Neural progenitor cell (in vitro differentiated cells): ENCODE data around the gene TGFBR2. TPM values are rescaled to one million over a fixed set of nuclear protein-coding genes. Genes with fewer than 3 reads are reported as not detected.
A peak's percentile ranks its signal among the peaks of the same experiment; 100 is the strongest.

Experiments
- DNase-seq: peaks from one replicate; pipeline ENCODE4 v3.0.0-alpha.2; 2016; ENCODE audit warnings: low spot score
- H2AFZ ChIP-seq: fragments of 200-600 bp; sonication (generic); replicated peaks from 2 replicates; pipeline ENCODE4 v1.6.1; 2016; ENCODE audit warnings: antibody characterized with exemption
- H3F3A ChIP-seq: fragments of 200-600 bp; sonication (generic); 2 replicates; pipeline ENCODE4 v1.6.1; 2016; ENCODE audit warnings: antibody characterized with exemption, low read depth
- H3K27ac ChIP-seq: fragments of 200-600 bp; sonication (generic); 2 replicates; pipeline ENCODE4 v1.5.1; 2016; ENCODE audit warnings: mild to moderate bottlenecking
- H3K27me3 ChIP-seq: fragments of 200-600 bp; sonication (generic); 2 replicates; pipeline ENCODE4 v1.6.1; 2016; ENCODE audit warnings: mild to moderate bottlenecking, moderate library complexity
- H3K36me3 ChIP-seq: fragments of 200-600 bp; sonication (generic); 2 replicates; pipeline ENCODE4 v1.5.1; 2016
- H3K4me1 ChIP-seq: fragments of 200-600 bp; sonication (generic); 2 replicates; pipeline ENCODE4 v1.6.1; 2016; ENCODE audit warnings: mixed run types
- H3K4me2 ChIP-seq: fragments of 200-600 bp; sonication (generic); 2 replicates; pipeline ENCODE4 v1.6.1; 2016
- H3K4me3 ChIP-seq: fragments of 200-600 bp; sonication (generic); 2 replicates; pipeline ENCODE4 v1.5.1; 2016
- H3K79me2 ChIP-seq: fragments of 200-600 bp; sonication (generic); 2 replicates; pipeline ENCODE4 v1.6.1; 2016; ENCODE audit warnings: low read depth
- H3K9ac ChIP-seq: fragments of 200-600 bp; sonication (generic); 2 replicates; pipeline ENCODE4 v1.6.1; 2016
- H3K9me3 ChIP-seq: fragments of 200-600 bp; sonication (generic); 2 replicates; pipeline ENCODE4 v1.5.1; 2016; ENCODE audit warnings: low read depth
- H4K20me1 ChIP-seq: fragments of 200-600 bp; sonication (generic); 2 replicates; pipeline ENCODE4 v1.6.1; 2016; ENCODE audit warnings: low read depth
- H3K27ac Mint-ChIP-seq: 3 replicates; pipeline ENCODE4 v1.8.0; 2021; ENCODE audit warnings: mixed read lengths
- H3K27me3 Mint-ChIP-seq: 2 replicates; pipeline ENCODE4 v1.8.0; 2022; ENCODE audit warnings: low read depth, mild to moderate bottlenecking, inconsistent platforms, moderate library complexity, mixed read lengths; ENCODE audit not compliant: insufficient read depth
- H3K36me3 Mint-ChIP-seq: 3 replicates; pipeline ENCODE4 v1.8.0; 2021; ENCODE audit warnings: mixed read lengths
- H3K4me1 Mint-ChIP-seq: 3 replicates; pipeline ENCODE4 v1.8.0; 2021; ENCODE audit warnings: mixed read lengths
- H3K4me3 Mint-ChIP-seq: 3 replicates; pipeline ENCODE4 v1.8.0; 2021; ENCODE audit warnings: mild to moderate bottlenecking, moderate library complexity, mixed read lengths
- H3K9me3 Mint-ChIP-seq: 3 replicates; pipeline ENCODE4 v1.8.0; 2020; ENCODE audit warnings: mixed read lengths
- EZH2 ChIP-seq: fragments of 200-600 bp; sonication (generic); IDR thresholded peaks from 2 replicates; pipeline ENCODE4 v1.6.1; 2017; ENCODE audit warnings: antibody characterized with exemption, mild to moderate bottlenecking, moderate library complexity
- EZH2phosphoT487 ChIP-seq: fragments of 200-600 bp; sonication (generic); IDR thresholded peaks from 2 replicates; pipeline ENCODE4 v1.6.1; 2017; ENCODE audit warnings: antibody characterized with exemption
- total RNA-seq: library from RNA; depleted of rRNA; stranded (reverse); fragments of >200 nt; gene quantifications from 2 replicates; pipeline ENCODE4 v1.2.3, GENCODE V29; 2015; ENCODE audit warnings: low replicate concordance
- TF ChIP-seq, protein P1 (sequence below): fragments of 200-600 bp; sonication (generic); IDR thresholded peaks from 2 replicates; pipeline ENCODE4 v1.5.1; 2017; ENCODE audit warnings: antibody characterized with exemption, mild to moderate bottlenecking

TGFBR2 gene
- total RNA-seq, result 5.8 and 7.3 TPM in 2 replicates

DNA sequence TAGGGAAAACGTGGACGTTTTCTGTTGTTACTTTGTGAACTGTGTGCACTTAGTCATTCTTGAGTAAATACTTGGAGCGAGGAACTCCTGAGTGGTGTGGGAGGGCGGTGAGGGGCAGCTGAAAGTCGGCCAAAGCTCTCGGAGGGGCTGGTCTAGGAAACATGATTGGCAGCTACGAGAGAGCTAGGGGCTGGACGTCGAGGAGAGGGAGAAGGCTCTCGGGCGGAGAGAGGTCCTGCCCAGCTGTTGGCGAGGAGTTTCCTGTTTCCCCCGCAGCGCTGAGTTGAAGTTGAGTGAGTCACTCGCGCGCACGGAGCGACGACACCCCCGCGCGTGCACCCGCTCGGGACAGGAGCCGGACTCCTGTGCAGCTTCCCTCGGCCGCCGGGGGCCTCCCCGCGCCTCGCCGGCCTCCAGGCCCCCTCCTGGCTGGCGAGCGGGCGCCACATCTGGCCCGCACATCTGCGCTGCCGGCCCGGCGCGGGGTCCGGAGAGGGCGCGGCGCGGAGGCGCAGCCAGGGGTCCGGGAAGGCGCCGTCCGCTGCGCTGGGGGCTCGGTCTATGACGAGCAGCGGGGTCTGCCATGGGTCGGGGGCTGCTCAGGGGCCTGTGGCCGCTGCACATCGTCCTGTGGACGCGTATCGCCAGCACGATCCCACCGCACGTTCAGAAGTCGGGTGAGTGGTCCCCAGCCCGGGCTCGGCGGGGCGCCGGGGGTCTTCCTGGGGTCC, at the start of gene TGFBR2:
TSS of gene TGFBR2 (plus strand) at position 301 of the 731 bp plus-strand sequence. CDS start at position 584, 283 bp downstream.
- peaks cover 3% of the 10 kb centered on the region for H3K27me3 Mint-ChIP-seq

DNA sequence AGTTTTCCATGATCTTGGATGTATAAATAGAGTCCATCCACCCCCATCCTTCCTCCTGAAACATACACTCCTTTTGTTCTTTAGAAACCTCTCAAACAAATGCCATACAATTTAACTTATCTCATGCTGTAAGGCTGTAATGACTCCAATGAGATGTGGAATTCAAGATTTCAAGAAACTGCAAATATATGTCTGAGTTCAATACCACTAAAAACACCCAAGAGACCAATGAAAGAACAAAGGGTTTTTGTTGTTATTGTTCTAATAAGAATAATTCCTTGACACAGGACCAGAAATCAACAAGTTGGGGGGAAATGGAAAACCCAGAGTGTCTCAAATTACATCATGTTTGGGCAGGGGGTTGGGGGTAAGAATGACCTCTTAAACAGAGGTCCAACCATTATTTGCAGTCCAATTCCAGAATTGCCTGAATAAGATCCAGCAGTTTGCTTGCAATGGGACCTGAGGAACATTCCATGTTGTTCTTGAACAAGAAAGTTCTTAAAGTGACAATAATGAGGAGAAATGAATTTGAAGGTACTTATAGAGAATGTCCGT, 48.6 kb upstream of the TGFBR2 start:
- Histone ChIP-seq H3K4me2 (no peak overlapping the region), H3K4me1 (peaks cover 6% of the 10 kb centered on the region), H3K36me3 (no peaks in the 10 kb centered on the region), H3K79me2 (no peaks in the 10 kb centered on the region), H3K9ac (no peak overlapping the region), H3K9me3 (no peaks in the 10 kb centered on the region), H3K4me3 (no peak overlapping the region), H3K27ac (no peak overlapping the region), H2AFZ (no peak overlapping the region), H4K20me1 (no peaks in the 10 kb centered on the region), H3K27me3 (no peaks in the 10 kb centered on the region), H3F3A (no peaks in the 10 kb centered on the region)
- Mint-ChIP-seq H3K4me1 (peaks cover 5% of the 10 kb centered on the region), H3K4me3 (no peak overlapping the region), H3K9me3 (no peaks in the 10 kb centered on the region), H3K36me3 (no peaks in the 10 kb centered on the region), H3K27me3 (no peaks in the 10 kb centered on the region), H3K27ac (no peak overlapping the region)
- TF ChIP-seq EZH2phosphoT487 (no peak), EZH2 (no peak)
- TF ChIP-seq, protein P1, sequence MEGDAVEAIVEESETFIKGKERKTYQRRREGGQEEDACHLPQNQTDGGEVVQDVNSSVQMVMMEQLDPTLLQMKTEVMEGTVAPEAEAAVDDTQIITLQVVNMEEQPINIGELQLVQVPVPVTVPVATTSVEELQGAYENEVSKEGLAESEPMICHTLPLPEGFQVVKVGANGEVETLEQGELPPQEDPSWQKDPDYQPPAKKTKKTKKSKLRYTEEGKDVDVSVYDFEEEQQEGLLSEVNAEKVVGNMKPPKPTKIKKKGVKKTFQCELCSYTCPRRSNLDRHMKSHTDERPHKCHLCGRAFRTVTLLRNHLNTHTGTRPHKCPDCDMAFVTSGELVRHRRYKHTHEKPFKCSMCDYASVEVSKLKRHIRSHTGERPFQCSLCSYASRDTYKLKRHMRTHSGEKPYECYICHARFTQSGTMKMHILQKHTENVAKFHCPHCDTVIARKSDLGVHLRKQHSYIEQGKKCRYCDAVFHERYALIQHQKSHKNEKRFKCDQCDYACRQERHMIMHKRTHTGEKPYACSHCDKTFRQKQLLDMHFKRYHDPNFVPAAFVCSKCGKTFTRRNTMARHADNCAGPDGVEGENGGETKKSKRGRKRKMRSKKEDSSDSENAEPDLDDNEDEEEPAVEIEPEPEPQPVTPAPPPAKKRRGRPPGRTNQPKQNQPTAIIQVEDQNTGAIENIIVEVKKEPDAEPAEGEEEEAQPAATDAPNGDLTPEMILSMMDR, result no peak
- DNase-seq, result no peak

More for the DNA sequence above, at the start of gene TGFBR2:
- H3F3A ChIP-seq, result peaks cover 2% of the 10 kb centered on the region
- peaks cover 16% of the 10 kb centered on the region for H3K27me3 ChIP-seq
- Mint-ChIP-seq H3K4me1 (peaks cover 12% of the 10 kb centered on the region), H3K4me3 (peak within 1 kb of the TSS; percentile 96), H3K9me3 (no peaks in the 10 kb centered on the region), H3K27ac (peak within 1 kb of the TSS; percentile 93), H3K36me3 (peaks cover 2% of the 10 kb centered on the region)
- H3K36me3 ChIP-seq, result no peaks in the 10 kb centered on the region
- H3K9ac ChIP-seq, result peak within 1 kb of the TSS; percentile 16
- TF ChIP-seq EZH2phosphoT487 (no peak), EZH2 (no peak)
- TF ChIP-seq, protein P1, result peak; percentile 29
- DNase-seq, result peak; percentile 79
- peaks cover 4% of the 10 kb centered on the region for H3K4me1 ChIP-seq
- peak within 1 kb of the TSS; percentile 92 for H3K4me2 ChIP-seq
- H3K4me3 ChIP-seq, result peak within 1 kb of the TSS; percentile 78
- H4K20me1 ChIP-seq, result no peaks in the 10 kb centered on the region
- H3K27ac ChIP-seq, result no peak within 1 kb of the TSS
- peak within 1 kb of the TSS; percentile 89 for H2AFZ ChIP-seq
- no peaks in the 10 kb centered on the region for H3K9me3 ChIP-seq
- peaks cover 46% of the 10 kb centered on the region for H3K79me2 ChIP-seq

DNA sequence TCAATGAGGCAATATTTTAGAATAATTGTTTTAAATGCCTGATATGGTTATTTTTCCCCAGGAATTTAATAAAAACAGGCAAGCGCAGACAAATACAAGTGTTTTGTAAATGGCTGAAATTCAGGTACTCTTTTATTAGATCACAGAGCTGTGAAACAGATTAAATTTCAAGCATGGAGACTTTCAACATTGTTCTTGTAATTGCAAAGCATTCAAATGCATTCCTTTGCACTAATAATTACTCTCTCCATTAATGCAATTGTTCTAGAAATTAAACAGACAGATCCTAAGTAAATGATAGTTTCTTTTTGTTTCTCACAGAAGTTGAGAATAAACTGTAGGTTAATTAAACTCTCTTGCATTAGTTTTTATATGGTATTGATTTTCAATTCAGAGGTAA, 42.4 kb upstream of the TGFBR2 start:
- TF ChIP-seq, protein P1, result no peak
- TF ChIP-seq EZH2phosphoT487 (no peak), EZH2 (no peak)
- H3K36me3 Mint-ChIP-seq, result no peaks in the 10 kb centered on the region
- H3K4me3 Mint-ChIP-seq, result no peak overlapping the region
- no peak overlapping the region for H3K4me3 ChIP-seq
- no peaks in the 10 kb centered on the region for H4K20me1 ChIP-seq
- peak overlapping the region; percentile 50 for H3K4me2 ChIP-seq
- H3K27ac Mint-ChIP-seq, result no peak overlapping the region
- H3K27ac ChIP-seq, result no peak overlapping the region
- no peaks in the 10 kb centered on the region for H3K36me3 ChIP-seq
- no peak for DNase-seq
- no peak overlapping the region for H3K9ac ChIP-seq
- peaks cover 31% of the 10 kb centered on the region for H3K4me1 ChIP-seq
- no peaks in the 10 kb centered on the region for H3K9me3 Mint-ChIP-seq
- no peaks in the 10 kb centered on the region for H3K9me3 ChIP-seq
- H3K79me2 ChIP-seq, result no peaks in the 10 kb centered on the region
- peaks cover 26% of the 10 kb centered on the region for H3K4me1 Mint-ChIP-seq
- H2AFZ ChIP-seq, result no peak overlapping the region
- H3K27me3 ChIP-seq, result no peaks in the 10 kb centered on the region
- peaks cover 8% of the 10 kb centered on the region for H3F3A ChIP-seq
- H3K27me3 Mint-ChIP-seq, result no peaks in the 10 kb centered on the region
